NB4 (cell line): ENCODE results near the gene UNC13D.
A peak's percentile ranks its signal among the peaks of the same experiment; 100 is the strongest.

Experiments
- DNase-seq: peaks from one replicate; pipeline ENCODE4 v3.0.0; 2010; ENCODE audit warnings: low read depth
- H3K4me3 ChIP-seq: one replicate; pipeline ENCODE4 v1.5.1; 2011; ENCODE audit warnings: mild to moderate bottlenecking, low read depth, low read length, moderate library complexity
- MYC ChIP-seq: IDR thresholded peaks from 2 replicates; pipeline ENCODE4 v1.6.1; 2011; ENCODE audit warnings: low read depth, low read length
- POLR2A ChIP-seq: IDR thresholded peaks from 2 replicates; pipeline ENCODE4 v1.6.1; 2011; ENCODE audit warnings: mild to moderate bottlenecking; ENCODE audit not compliant: insufficient read length; ENCODE audit errors: extremely low read depth
- TF ChIP-seq, protein P1 (sequence below): IDR thresholded peaks from one replicate; pipeline ENCODE4 v1.5.1; 2012; ENCODE audit warnings: low read depth, low read length
- TF ChIP-seq, protein P2 (sequence below): IDR thresholded peaks from 2 replicates; pipeline ENCODE4 v1.6.1; 2011; ENCODE audit warnings: low read depth, low read length

UNC13D gene

GRCh38 chr17:75834279-75834920 lies 9.8 kb downstream of the UNC13D start:
- TF ChIP-seq, protein P1, sequence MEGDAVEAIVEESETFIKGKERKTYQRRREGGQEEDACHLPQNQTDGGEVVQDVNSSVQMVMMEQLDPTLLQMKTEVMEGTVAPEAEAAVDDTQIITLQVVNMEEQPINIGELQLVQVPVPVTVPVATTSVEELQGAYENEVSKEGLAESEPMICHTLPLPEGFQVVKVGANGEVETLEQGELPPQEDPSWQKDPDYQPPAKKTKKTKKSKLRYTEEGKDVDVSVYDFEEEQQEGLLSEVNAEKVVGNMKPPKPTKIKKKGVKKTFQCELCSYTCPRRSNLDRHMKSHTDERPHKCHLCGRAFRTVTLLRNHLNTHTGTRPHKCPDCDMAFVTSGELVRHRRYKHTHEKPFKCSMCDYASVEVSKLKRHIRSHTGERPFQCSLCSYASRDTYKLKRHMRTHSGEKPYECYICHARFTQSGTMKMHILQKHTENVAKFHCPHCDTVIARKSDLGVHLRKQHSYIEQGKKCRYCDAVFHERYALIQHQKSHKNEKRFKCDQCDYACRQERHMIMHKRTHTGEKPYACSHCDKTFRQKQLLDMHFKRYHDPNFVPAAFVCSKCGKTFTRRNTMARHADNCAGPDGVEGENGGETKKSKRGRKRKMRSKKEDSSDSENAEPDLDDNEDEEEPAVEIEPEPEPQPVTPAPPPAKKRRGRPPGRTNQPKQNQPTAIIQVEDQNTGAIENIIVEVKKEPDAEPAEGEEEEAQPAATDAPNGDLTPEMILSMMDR: no peak
- TF ChIP-seq MYC: no peak
- TF ChIP-seq, protein P2, sequence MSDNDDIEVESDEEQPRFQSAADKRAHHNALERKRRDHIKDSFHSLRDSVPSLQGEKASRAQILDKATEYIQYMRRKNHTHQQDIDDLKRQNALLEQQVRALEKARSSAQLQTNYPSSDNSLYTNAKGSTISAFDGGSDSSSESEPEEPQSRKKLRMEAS: no peak
- no peak for TF ChIP-seq POLR2A
- H3K4me3 ChIP-seq: no peak overlapping the region
- no peak for DNase-seq

DNA sequence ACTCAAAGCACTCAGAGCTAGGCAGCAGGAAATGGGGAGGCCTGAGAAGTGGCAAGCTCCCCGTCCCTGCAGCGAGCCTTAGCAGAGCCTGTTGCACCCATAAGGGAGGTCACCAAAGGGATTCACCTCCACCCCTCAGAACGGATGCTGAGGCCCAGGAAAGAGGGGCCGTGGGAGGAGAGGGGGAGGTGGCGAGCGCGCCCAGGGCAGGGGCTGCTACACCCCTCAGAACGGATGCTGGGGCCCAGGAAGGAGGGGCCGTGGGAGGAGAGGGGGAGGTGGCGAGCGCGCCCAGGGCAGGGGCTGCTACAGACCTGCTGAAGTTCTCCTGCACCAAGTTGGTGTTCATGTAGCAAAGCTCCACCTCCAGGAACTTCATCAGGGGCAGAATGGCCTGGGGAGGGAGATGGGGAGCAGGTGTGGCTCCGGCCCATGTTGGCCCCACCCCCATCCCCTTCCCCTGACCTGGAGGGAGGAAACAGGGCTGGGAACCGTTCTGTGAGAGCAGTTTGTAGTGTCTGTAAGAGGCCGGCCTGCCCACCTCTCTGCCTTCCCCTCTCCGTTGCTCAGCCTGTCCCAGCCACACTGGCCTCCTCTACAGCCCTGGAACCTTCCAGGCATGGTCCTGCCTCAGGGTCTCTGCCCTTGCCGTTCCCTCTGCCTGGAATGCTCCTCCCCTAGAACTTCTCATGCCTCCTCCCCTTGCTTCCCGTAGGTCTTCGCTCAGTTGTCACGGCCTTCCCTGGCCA lies 11.4 kb downstream of the UNC13D start:
- TF ChIP-seq MYC (peak; percentile 55; the same call in 1 of the 2 replicates), POLR2A (peak; percentile 16)
- TF ChIP-seq, protein P2: peak; percentile 61
- TF ChIP-seq, protein P1: no peak
- peak overlapping the region; percentile 56 for H3K4me3 ChIP-seq
- DNase-seq: peak; percentile 92

DNA sequence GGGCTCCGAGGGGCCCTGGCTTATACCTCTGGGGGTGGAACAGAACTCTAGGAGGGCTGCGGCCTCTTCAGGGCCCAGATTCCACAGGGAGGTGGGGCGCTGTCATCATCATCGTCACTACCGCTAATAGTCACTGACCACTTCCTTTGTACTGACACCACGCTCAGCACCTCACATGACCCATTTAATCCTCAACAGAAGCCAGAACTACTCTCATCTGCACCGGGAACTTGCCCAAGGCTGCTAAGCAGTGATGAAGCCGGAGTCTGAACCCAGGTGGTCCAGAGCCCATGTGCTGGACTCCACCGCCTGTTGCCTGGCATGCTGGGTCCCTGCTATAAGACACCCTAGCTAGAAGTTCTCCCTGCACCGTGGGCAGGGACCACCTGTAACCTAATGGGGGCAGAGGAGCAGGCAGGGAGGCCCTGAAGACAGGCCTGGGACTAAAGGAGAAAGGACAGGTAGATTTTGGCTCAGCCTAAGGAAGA lies 12.0 kb downstream of the UNC13D start:
- DNase-seq: peak; percentile 90
- peak overlapping the region; percentile 56 for H3K4me3 ChIP-seq
- TF ChIP-seq POLR2A (peak; percentile 54), MYC (peak; percentile 83)
- TF ChIP-seq, protein P2: peak; percentile 87
- TF ChIP-seq, protein P1: no peak

GRCh38 chr17:75831032-75831571 lies 13.1 kb downstream of the UNC13D start:
- H3K4me3 ChIP-seq: no peak overlapping the region
- TF ChIP-seq, protein P1: no peak
- no peak for TF ChIP-seq POLR2A
- no peak for TF ChIP-seq MYC
- TF ChIP-seq, protein P2: no peak
- DNase-seq: no peak

GRCh38 chr17:75830164-75831031 lies 13.8 kb downstream of the UNC13D start:
- no peak for DNase-seq
- TF ChIP-seq, protein P2: no peak
- TF ChIP-seq MYC (no peak), POLR2A (no peak)
- TF ChIP-seq, protein P1: peak; percentile 55
- H3K4me3 ChIP-seq: no peak overlapping the region
